IPS-18a (cell line): Measurements from ENCODE around the gene OR10S1.

Source experiments
- H3K27ac ChIP-seq: one replicate; pipeline ENCODE4 v1.5.1; 2013; ENCODE audit warnings: low read length
- H3K27me3 ChIP-seq: one replicate; pipeline ENCODE4 v1.6.1; 2013; ENCODE audit warnings: mild to moderate bottlenecking, low read length; ENCODE audit not compliant: control insufficient read depth, insufficient read depth
- H3K36me3 ChIP-seq: one replicate; pipeline ENCODE4 v1.6.1; 2013; ENCODE audit warnings: low read depth, low read length; ENCODE audit not compliant: control insufficient read depth
- H3K4me1 ChIP-seq: one replicate; pipeline ENCODE4 v1.6.1; 2013; ENCODE audit warnings: low read depth, low read length; ENCODE audit not compliant: control insufficient read depth
- H3K4me3 ChIP-seq: one replicate; pipeline ENCODE4 v1.5.1; 2013; ENCODE audit warnings: low read length
- H3K9ac ChIP-seq: one replicate; pipeline ENCODE4 v1.6.1; 2013; ENCODE audit warnings: mild to moderate bottlenecking, low read length, moderate library complexity
- H3K9me3 ChIP-seq: one replicate; pipeline ENCODE4 v1.6.1; 2013; ENCODE audit warnings: low read depth, low read length; ENCODE audit not compliant: control insufficient read depth

OR10S1 gene

DNA sequence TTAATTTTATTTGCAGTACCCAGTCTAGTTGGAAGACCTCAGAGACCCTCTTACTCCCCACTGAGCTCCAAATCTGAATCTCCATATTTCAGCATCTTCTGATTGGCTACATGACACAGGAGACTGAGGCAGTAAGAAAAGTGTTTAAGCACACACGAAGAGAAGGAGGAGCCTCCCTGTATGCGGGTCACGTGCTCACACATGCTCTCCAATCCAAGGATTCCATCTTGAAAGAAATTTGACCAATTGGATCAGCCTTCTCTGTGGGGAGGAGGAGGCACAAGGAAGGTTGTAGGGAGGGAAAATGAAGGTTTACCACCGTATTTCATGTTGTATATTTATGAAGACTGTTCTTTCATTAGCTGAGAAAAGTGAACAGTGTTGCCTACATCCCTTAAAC lies 35.2 kb downstream of the OR10S1 start:
- Histone ChIP-seq H3K4me3 (no peak overlapping the region), H3K9me3 (no peaks in the 10 kb centered on the region), H3K27ac (no peak overlapping the region), H3K9ac (no peak overlapping the region), H3K4me1 (no peaks in the 10 kb centered on the region), H3K36me3 (no peaks in the 10 kb centered on the region), H3K27me3 (no peaks in the 10 kb centered on the region)

- Histone ChIP-seq H3K27me3 (no peaks in the 10 kb centered on the region), H3K27ac (no peak within 1 kb of the TSS), H3K4me1 (no peaks in the 10 kb centered on the region), H3K36me3 (no peaks in the 10 kb centered on the region), H3K9me3 (no peaks in the 10 kb centered on the region), H3K4me3 (no peak within 1 kb of the TSS), H3K9ac (no peak within 1 kb of the TSS)
Measured at GRCh38 chr11:123939317-123939716, 38.3 kb downstream of the OR10S1 start, which contains the start of gene OR4D5. Gene OR4D5, plus strand, starts transcription at chr11:123939617. Its CDS starts 0 bp downstream, at chr11:123939617.
